Activated T-helper 1 cell treated with anti-CD3 and anti-CD28 coated beads, Interleukin-12 subunit alpha, Interleukin-12 subunit beta, Interleukin-2, Interleukin-4 antibody, amounts not matched to agents 30 ng/mL and 10 ng/mL and 1 ng/mL, durations not matched to agents 14 hours and 24 hours and 36 hours (primary cell): ENCODE measurements around the gene GAS2L2. TPM values are rescaled to one million over a fixed set of nuclear protein-coding genes. Genes with fewer than 3 reads are reported as not detected.

Source experiments
- DNase-seq: peaks from one replicate; pipeline ENCODE4 v3.0.0; 2021; ENCODE audit warnings: low spot score
- H3K27ac Mint-ChIP-seq: one replicate; pipeline ENCODE4 v1.8.0; 2021; ENCODE audit warnings: mild to moderate bottlenecking, mixed read lengths
- H3K27me3 Mint-ChIP-seq: one replicate; pipeline ENCODE4 v1.8.0; 2022; ENCODE audit warnings: mild to moderate bottlenecking, moderate library complexity, mixed read lengths; ENCODE audit not compliant: insufficient read depth
- H3K36me3 Mint-ChIP-seq: one replicate; pipeline ENCODE4 v1.8.0; 2021; ENCODE audit warnings: low read depth, mixed read lengths
- H3K4me1 Mint-ChIP-seq: one replicate; pipeline ENCODE4 v1.8.0; 2021; ENCODE audit warnings: low read depth, mixed read lengths
- H3K4me3 Mint-ChIP-seq: one replicate; pipeline ENCODE4 v1.8.0; 2021; ENCODE audit warnings: mild to moderate bottlenecking, moderate library complexity, mixed read lengths
- H3K9me3 Mint-ChIP-seq: one replicate; pipeline ENCODE4 v1.8.0; 2021; ENCODE audit warnings: mixed read lengths
- intact Hi-C: fragments of 100-400 bp; cut with micrococcal nuclease; formaldehyde crosslinking; loops from one replicate; pipeline ENCODE4 v1.15.1; 2024
- total RNA-seq: library from RNA; stranded (reverse); gene quantifications from 2 replicates; pipeline ENCODE4 v1.2.3, GENCODE V29; 2022

GAS2L2 gene
- total RNA-seq, 1 donor from 2014 or later, result 0.08 TPM

- no peak for DNase-seq
- Mint-ChIP-seq H3K4me1 (peaks cover 11% of the 10 kb centered on the region), H3K4me3 (no peak overlapping the region), H3K27ac (no peak overlapping the region), H3K9me3 (no peaks in the 10 kb centered on the region), H3K27me3 (peaks cover 13% of the 10 kb centered on the region), H3K36me3 (peaks cover 37% of the 10 kb centered on the region)
- intact Hi-C loops, result no loop called here
Observed at GRCh38 chr17:35727635-35728034, 25.4 kb downstream of the GAS2L2 start.

GRCh38 chr17:35726953-35727460 lies 26.0 kb downstream of the GAS2L2 start:
- Mint-ChIP-seq H3K36me3 (peaks cover 37% of the 10 kb centered on the region), H3K27ac (no peak overlapping the region), H3K4me3 (no peak overlapping the region), H3K27me3 (peaks cover 7% of the 10 kb centered on the region), H3K9me3 (no peaks in the 10 kb centered on the region), H3K4me1 (peaks cover 11% of the 10 kb centered on the region)
- intact Hi-C loops, result no loop called here
- no peak for DNase-seq

- Mint-ChIP-seq H3K27me3 (peaks cover 7% of the 10 kb centered on the region), H3K27ac (no peak overlapping the region), H3K4me1 (peaks cover 11% of the 10 kb centered on the region), H3K9me3 (no peaks in the 10 kb centered on the region), H3K36me3 (peaks cover 37% of the 10 kb centered on the region), H3K4me3 (no peak overlapping the region)
- intact Hi-C loops, result no loop called here
- DNase-seq, result no peak
Observed at GRCh38 chr17:35726127-35726952, 26.7 kb downstream of the GAS2L2 start.

- H3K4me1 Mint-ChIP-seq, result peaks cover 5% of the 10 kb centered on the region
- H3K27ac Mint-ChIP-seq, result no peak overlapping the region
- intact Hi-C loops, result no loop called here
- no peak for DNase-seq
- no peaks in the 10 kb centered on the region for H3K9me3 Mint-ChIP-seq
- peaks cover 2% of the 10 kb centered on the region for H3K27me3 Mint-ChIP-seq
- no peak overlapping the region for H3K4me3 Mint-ChIP-seq
- H3K36me3 Mint-ChIP-seq, result peaks cover 35% of the 10 kb centered on the region
Observed at GRCh38 chr17:35725802-35726126, 27.3 kb downstream of the GAS2L2 start.

DNA sequence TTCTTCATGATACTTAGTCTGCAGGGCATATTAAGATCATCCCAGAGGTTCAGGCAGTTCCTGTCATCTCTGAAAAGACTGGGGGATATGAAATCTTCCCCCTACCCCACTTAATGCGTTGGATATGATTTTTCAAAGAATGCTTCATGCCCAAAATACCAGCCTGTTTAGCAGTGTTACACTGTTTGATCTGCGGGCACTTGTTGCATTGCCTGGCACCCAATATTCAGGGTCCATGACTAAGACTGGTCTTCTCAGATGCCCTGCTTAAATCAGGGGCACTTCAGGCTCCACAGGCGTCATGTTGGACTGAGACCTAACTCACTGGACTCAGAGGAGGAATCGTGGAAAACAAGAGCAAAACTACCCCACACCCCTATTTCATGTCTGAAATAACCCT lies 28.0 kb downstream of the GAS2L2 start:
- no peaks in the 10 kb centered on the region for H3K9me3 Mint-ChIP-seq
- H3K4me3 Mint-ChIP-seq, result no peak overlapping the region
- H3K27me3 Mint-ChIP-seq, result no peaks in the 10 kb centered on the region
- no peak for DNase-seq
- no peaks in the 10 kb centered on the region for H3K4me1 Mint-ChIP-seq
- intact Hi-C loops, result no loop called here
- H3K27ac Mint-ChIP-seq, result no peak overlapping the region
- peaks cover 38% of the 10 kb centered on the region for H3K36me3 Mint-ChIP-seq

DNA sequence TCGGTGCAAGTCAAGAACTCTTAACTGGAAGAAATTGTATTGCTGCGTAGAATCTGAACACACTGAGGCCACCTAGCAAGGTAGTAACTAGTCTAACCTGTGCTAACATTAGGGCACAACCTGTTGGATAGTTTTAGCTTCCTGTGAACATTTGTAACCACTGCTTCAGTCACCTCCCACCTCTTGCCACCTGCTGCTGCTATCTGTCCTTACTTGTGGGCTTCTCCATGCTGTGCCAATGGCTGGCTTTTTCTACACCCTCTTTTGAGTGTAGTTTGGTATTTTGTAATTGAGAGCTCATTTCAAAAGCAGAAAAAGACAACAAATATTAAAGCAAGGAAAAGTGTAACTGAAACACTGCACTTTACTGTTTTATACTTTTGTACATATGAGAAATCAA lies 29.3 kb downstream of the GAS2L2 start:
- peaks cover 42% of the 10 kb centered on the region for H3K36me3 Mint-ChIP-seq
- intact Hi-C loops, result no loop called here
- no peaks in the 10 kb centered on the region for H3K9me3 Mint-ChIP-seq
- H3K27me3 Mint-ChIP-seq, result no peaks in the 10 kb centered on the region
- no peak overlapping the region for H3K4me3 Mint-ChIP-seq
- H3K4me1 Mint-ChIP-seq, result no peaks in the 10 kb centered on the region
- no peak overlapping the region for H3K27ac Mint-ChIP-seq
- no peak for DNase-seq

DNA sequence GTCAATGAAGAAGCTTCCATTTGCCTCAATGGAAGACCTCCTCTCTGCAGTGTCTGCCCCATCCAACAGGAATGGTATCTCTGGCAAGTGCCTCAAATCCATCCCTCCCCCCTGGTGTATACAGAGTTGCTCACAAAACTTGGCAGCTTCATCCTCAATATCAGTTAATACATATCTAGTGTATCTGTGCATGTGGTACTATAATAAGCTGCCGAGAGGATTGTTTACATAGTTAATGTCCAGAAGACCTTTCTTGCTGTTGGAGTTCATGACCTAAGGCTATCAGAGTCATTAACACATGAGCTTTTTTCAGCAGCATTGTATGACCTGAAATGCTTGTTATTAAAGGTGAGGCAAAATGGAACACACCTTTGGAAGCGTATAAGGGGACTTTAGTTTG lies 35.6 kb downstream of the GAS2L2 start:
- DNase-seq, result no peak
- Mint-ChIP-seq H3K36me3 (peaks cover 28% of the 10 kb centered on the region), H3K4me1 (no peaks in the 10 kb centered on the region), H3K9me3 (no peaks in the 10 kb centered on the region), H3K27me3 (no peaks in the 10 kb centered on the region), H3K27ac (no peak overlapping the region), H3K4me3 (no peak overlapping the region)
- intact Hi-C loops, result no loop called here

GRCh38 chr17:35716897-35717465 lies 36.1 kb downstream of the GAS2L2 start:
- Mint-ChIP-seq H3K4me3 (no peak overlapping the region), H3K36me3 (peaks cover 28% of the 10 kb centered on the region), H3K27ac (no peak overlapping the region), H3K4me1 (no peaks in the 10 kb centered on the region), H3K9me3 (no peaks in the 10 kb centered on the region), H3K27me3 (no peaks in the 10 kb centered on the region)
- intact Hi-C loops, result no loop called here
- no peak for DNase-seq

DNA sequence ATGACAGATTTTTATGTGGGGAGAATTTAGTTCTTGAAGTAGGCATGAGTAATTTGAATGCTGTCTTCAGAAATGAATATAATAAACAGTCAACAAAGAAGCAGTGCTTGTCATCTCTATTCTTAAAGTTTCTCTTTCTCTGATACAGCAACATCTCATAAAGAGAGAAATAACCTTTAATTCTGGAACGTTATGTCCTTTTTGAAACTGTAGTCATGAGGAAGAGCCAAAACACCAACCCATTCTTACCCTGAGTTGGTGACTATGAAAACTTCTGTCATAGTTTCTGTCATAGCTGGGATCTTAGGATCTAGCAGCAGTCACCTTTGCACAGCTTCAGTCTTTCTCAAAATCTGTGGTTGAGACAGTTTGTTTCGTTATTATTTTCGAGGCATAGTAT lies 36.9 kb downstream of the GAS2L2 start:
- DNase-seq, result no peak
- H3K27ac Mint-ChIP-seq, result no peak overlapping the region
- no peaks in the 10 kb centered on the region for H3K9me3 Mint-ChIP-seq
- H3K4me3 Mint-ChIP-seq, result no peak overlapping the region
- H3K4me1 Mint-ChIP-seq, result no peaks in the 10 kb centered on the region
- H3K27me3 Mint-ChIP-seq, result no peaks in the 10 kb centered on the region
- intact Hi-C loops, result no loop called here
- peaks cover 30% of the 10 kb centered on the region for H3K36me3 Mint-ChIP-seq

DNA sequence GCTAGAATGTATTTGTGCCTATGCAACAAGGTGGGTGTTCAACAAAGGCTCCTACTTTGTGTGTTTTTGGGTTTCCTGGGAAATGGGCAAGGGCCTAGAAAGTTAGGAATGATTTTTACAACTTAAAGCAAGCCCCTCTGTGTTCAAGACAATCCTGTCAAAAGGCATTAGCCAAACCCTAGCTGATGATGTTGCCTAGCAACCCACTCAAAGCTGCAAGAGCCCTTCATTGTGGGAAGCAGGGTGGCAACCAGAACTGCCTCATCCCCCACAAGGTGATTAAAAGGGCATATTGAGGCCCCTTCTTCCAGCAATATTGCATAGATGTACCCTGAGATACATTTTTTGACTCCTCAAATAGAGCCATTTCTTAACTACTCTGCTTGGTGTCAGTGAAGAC lies 37.6 kb downstream of the GAS2L2 start:
- DNase-seq, result no peak
- Mint-ChIP-seq H3K27ac (no peak overlapping the region), H3K4me3 (no peak overlapping the region), H3K27me3 (no peaks in the 10 kb centered on the region), H3K4me1 (no peaks in the 10 kb centered on the region), H3K9me3 (no peaks in the 10 kb centered on the region), H3K36me3 (peaks cover 29% of the 10 kb centered on the region)
- intact Hi-C loops, result no loop called here

GRCh38 chr17:35714988-35715387 lies 38.1 kb downstream of the GAS2L2 start:
- Mint-ChIP-seq H3K9me3 (no peaks in the 10 kb centered on the region), H3K27ac (no peak overlapping the region), H3K27me3 (no peaks in the 10 kb centered on the region), H3K4me3 (no peak overlapping the region), H3K4me1 (no peaks in the 10 kb centered on the region), H3K36me3 (peaks cover 29% of the 10 kb centered on the region)
- DNase-seq, result no peak
- intact Hi-C loops, result no loop called here

DNA sequence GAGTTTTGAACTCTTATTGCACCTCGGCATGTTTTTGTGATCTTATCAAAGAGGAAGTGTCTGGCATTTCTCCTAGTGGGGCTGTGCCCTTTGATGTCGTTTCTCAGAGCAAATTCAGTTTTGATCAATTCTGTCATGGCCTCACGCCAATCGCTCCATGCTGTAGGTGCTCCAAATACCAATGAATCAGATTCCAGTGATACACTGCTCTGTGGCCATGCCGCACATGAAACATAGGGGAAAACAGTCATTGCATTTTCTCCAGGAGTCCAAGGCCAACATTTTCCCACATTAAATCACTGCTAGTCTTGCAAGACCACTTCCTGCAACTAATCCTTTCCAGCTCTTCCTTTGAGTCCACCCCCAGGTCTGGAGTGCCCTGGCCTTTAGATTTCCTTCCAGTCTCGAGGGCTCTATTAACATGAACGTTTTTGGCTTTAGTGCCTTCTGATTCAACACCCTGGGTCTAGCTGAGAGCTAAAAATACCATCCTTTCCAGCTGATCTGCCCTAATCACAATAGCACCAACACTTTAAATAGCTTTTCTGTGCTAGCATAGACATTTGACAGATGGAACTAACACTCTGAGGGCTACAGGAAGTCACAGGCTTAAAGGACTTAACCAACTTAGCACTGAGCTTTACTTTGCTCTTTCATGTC lies 39.8 kb downstream of the GAS2L2 start:
- H3K9me3 Mint-ChIP-seq, result no peaks in the 10 kb centered on the region
- peaks cover 27% of the 10 kb centered on the region for H3K36me3 Mint-ChIP-seq
- no peak for DNase-seq
- no peaks in the 10 kb centered on the region for H3K27me3 Mint-ChIP-seq
- no peak overlapping the region for H3K27ac Mint-ChIP-seq
- no peak overlapping the region for H3K4me3 Mint-ChIP-seq
- intact Hi-C loops, result no loop called here
- peaks cover 10% of the 10 kb centered on the region for H3K4me1 Mint-ChIP-seq

GRCh38 chr17:35710950-35711349 lies 42.1 kb downstream of the GAS2L2 start:
- Mint-ChIP-seq H3K36me3 (peaks cover 15% of the 10 kb centered on the region), H3K4me1 (peaks cover 18% of the 10 kb centered on the region), H3K27ac (no peak overlapping the region), H3K27me3 (no peaks in the 10 kb centered on the region), H3K9me3 (no peaks in the 10 kb centered on the region), H3K4me3 (no peak overlapping the region)
- intact Hi-C loops, result no loop called here
- no peak for DNase-seq
